ENCODE results near the gene FSTL3. TPM values are rescaled to one million over a fixed set of nuclear protein-coding genes. Genes with fewer than 3 reads are reported as not detected.

Gene FSTL3
- total RNA-seq, 1 donor from 2014 or later, result 2.2 TPM

GRCh38 chr19:642767-643727 is 33.1 kb upstream of the FSTL3 start:
- intact Hi-C loops (cut with micrococcal nuclease), result loop anchor here (1.0 kb wide), 1 partner anchor 18 kb away; no protein-coding TSS in a partner anchor
- no peaks in the 10 kb centered on the region for H3K27me3 Mint-ChIP-seq
- H3K4me3 Mint-ChIP-seq, result no peak overlapping the region
- H3K4me1 Mint-ChIP-seq, result peaks cover 20% of the 10 kb centered on the region
- no peak for ATAC-seq (ENCODE audit: low read depth)
- H3K9me3 Mint-ChIP-seq, result no peaks in the 10 kb centered on the region
- no peak for TF ChIP-seq CTCF (IDR thresholded peaks at IDR 0.05)
- no peak overlapping the region for H3K27ac Mint-ChIP-seq
- ChIA-PET CTCF (no interaction called here), POLR2A (interaction anchor here (0.5 kb wide), 1 partner anchor 320 kb away, joined by 4 read pairs; no protein-coding TSS in a partner anchor)
- H3K36me3 Mint-ChIP-seq (ENCODE audit: low read depth), result peaks cover 23% of the 10 kb centered on the region
- DNase-seq, result no peak

DNA sequence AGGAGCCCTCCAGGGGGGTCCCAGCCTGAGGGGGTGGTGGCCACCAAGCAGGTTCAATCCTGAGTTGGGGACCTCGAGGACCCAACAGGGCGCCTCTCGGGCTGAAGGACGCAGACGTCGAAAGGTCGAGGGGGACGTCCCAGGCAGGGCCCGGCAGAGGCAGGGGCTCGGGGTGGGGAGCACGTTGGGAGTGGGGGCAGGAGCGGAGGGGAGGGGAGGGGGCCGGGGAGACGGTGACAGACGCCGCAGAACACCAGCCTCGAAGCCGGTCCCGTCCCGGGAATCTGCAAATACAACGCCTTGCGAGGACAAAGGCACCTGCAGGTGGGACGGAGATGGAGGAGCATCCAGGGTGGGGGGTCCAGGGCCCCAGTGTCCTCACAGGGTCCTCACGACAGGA is 32.5 kb upstream of the FSTL3 start:
- ATAC-seq (ENCODE audit: low read depth) (no peak), DNase-seq (no peak)
- Mint-ChIP-seq H3K9me3 (no peaks in the 10 kb centered on the region), H3K27me3 (no peaks in the 10 kb centered on the region), H3K36me3 (ENCODE audit: low read depth) (peaks cover 27% of the 10 kb centered on the region), H3K27ac (peak overlapping the region; percentile 41), H3K4me1 (peaks cover 21% of the 10 kb centered on the region), H3K4me3 (no peak overlapping the region)
- no peak for TF ChIP-seq CTCF (IDR thresholded peaks at IDR 0.05)
- intact Hi-C loops (cut with micrococcal nuclease), result loop anchor here (1.0 kb wide), 1 partner anchor 18 kb away; no protein-coding TSS in a partner anchor
- ChIA-PET CTCF (no interaction called here), POLR2A (no interaction called here)

DNA sequence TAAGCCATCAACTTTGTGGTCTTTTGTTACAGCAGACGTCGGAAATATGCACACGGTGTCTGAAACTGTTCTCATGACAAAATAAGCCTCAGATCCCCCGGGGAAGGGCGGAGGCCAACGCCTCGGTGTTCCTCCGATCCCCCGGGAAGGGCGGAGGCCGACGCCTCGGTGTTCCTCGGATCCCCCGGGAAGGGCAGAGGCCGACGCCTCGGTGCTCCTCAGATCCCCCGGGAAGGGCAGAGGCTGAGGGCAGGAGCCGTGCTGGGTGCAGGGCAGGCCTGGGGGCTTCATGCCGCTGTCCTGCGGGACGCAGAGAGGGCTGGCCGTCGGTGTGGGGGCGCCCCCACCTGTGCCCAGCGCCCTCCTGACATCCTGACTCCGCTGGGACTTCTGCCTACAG is 31.8 kb upstream of the FSTL3 start:
- H3K27ac Mint-ChIP-seq, result peak overlapping the region; percentile 41

GRCh38 chr19:644789-645188 is 31.4 kb upstream of the FSTL3 start:
- CTCF ChIA-PET, result no interaction called here

More for the DNA sequence above, 31.8 kb upstream of the FSTL3 start:
- no peaks in the 10 kb centered on the region for H3K27me3 Mint-ChIP-seq
- no peaks in the 10 kb centered on the region for H3K9me3 Mint-ChIP-seq
- DNase-seq, result no peak
- ChIA-PET POLR2A (no interaction called here), CTCF (no interaction called here)
- TF ChIP-seq CTCF (IDR thresholded peaks at IDR 0.05), result no peak
- peaks cover 16% of the 10 kb centered on the region for H3K4me1 Mint-ChIP-seq
- ATAC-seq (ENCODE audit: low read depth), result no peak
- intact Hi-C loops (cut with micrococcal nuclease), result no loop called here
- peaks cover 28% of the 10 kb centered on the region for H3K36me3 Mint-ChIP-seq (ENCODE audit: low read depth)
- no peak overlapping the region for H3K4me3 Mint-ChIP-seq

More at GRCh38 chr19:644789-645188, 31.4 kb upstream of the FSTL3 start:
- H3K36me3 Mint-ChIP-seq (ENCODE audit: low read depth), result peaks cover 28% of the 10 kb centered on the region
- intact Hi-C loops (cut with micrococcal nuclease), result no loop called here
- H3K4me3 Mint-ChIP-seq, result no peak overlapping the region
- H3K27me3 Mint-ChIP-seq, result no peaks in the 10 kb centered on the region
- TF ChIP-seq CTCF (IDR thresholded peaks at IDR 0.05), result no peak
- no peaks in the 10 kb centered on the region for H3K9me3 Mint-ChIP-seq
- peaks cover 15% of the 10 kb centered on the region for H3K4me1 Mint-ChIP-seq
- H3K27ac Mint-ChIP-seq, result peak overlapping the region; percentile 24
- DNase-seq (no peak), ATAC-seq (ENCODE audit: low read depth) (no peak)
- POLR2A ChIA-PET, result no interaction called here

All from activated B cell treated with CpG ODN at 0.5 μM for 24 hours (primary cell).